GM12801 (cell line): ENCODE data around the gene SIGMAR1.

Source experiments
- CTCF ChIP-seq: IDR thresholded peaks from one replicate; pipeline ENCODE4 v1.5.1; 2011; ENCODE audit warnings: control low read depth; ENCODE audit not compliant: insufficient read length; ENCODE audit errors: extremely low read depth

SIGMAR1 gene

GRCh38 chr9:34612788-34613390, 24.7 kb downstream of the SIGMAR1 start:
- no peak for TF ChIP-seq CTCF

DNA sequence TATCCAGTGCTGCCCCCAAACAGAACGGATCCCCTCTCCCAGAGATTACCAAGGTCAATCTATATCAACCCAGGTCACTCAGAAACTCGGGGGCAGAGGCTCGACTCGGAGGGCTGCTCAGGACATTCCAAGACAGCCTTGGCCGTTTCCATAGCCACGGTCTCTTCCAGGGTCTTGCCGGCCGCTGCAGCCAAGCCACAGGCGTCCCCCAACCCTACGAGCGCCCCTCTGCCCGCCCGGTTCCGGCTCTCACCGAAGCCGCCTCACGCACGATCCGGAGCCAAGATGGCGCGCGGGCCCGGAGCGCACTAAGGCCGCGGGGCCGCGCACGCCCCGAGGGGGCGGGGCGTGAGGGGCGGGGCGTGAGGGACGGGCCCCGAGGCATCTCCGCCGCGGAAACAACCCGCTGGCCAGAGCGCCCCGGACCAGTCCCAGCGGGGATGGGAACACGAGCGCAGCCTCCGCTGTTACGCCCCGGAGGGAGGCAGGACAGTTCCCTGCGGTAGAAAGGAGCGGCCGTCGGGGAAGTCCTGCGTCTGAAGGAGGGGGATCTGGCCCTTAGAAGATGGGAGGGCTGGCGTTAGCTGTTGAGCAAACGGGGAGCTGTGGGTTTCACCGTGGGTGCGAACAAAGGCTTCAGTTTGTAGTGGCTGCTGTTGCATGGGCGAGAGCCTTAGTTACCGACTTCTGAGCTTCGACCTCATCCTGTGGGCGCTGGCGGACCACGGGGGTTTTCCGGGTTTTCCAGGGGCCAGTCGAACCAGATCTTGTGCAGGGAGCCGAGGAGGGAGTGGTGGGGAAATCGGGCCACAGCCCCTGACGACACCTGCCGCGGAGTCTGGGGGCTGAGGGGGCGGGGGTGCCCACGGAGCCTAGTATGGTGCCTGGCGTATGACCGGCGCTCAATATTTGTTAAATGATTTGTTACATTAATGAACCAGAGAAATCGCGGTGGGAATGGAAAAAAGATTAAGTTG, 25.5 kb downstream of the SIGMAR1 start, which contains the start of gene RPP25L:
Gene RPP25L, minus strand, starts transcription at position 287 of the 977 bp plus-strand sequence. CDS start 801 bp downstream, outside the sequence.
- TF ChIP-seq CTCF = no peak

GRCh38 chr9:34611251-34611810, 26.3 kb downstream of the SIGMAR1 start:
- TF ChIP-seq CTCF = no peak

- TF ChIP-seq CTCF = no peak
These were observed 27.0 kb downstream of the SIGMAR1 start for GRCh38 chr9:34610434-34611206.

DNA sequence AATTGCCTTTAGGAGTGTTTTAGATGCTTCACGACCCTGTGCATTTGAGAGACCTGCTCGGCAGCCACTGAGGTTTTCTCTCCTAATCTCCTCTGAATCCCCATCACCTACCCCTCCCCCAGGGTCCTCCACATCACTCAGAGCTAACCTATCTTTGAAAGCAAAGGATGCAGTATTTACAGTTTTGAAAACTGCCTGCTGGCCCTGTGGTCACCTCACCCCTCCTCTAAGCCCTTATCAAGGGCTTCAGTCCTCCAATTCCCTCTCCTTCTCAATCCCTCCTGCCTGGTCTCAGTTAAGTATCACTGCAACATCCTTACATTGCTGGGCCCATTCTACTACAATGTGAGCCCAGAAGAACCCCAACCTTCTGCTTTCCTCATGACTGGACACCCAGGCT, 30.3 kb downstream of the SIGMAR1 start:
- TF ChIP-seq CTCF = no peak

DNA sequence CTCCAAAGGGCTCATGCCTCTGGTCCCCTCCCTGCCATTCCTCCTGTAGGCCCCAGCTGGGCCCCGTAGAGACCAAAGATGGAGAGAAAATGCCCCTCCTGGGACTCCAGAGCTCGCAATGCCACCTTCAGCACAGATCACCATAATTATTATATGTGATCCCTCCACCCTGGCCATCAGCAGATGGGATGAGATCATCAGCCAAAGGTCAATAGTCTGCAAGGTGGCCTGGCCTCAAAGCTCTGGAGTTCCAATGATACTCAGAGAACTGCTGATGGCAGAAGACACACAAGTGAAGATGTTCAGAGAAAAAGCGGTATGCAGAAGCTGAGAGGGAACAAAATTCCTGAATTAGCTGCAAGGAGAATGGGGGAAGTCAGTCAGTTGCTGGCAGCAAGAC, 30.7 kb downstream of the SIGMAR1 start:
- TF ChIP-seq CTCF = no peak
